Activated naive CD4-positive, alpha-beta T cell treated with anti-CD3 and anti-CD28 coated beads, Interleukin-2, amount 10 ng/mL, durations not matched to agents 7 days and 5 days (primary cell): ENCODE results near the gene RALY.

ENCODE experiments used
- CTCF ChIA-PET: fragments of 350-600 bp; sonication (Branson Sonifier 250); formaldehyde crosslinking; loops from one replicate; lab custom pipeline; 2021; ENCODE audit warnings: antibody characterized with exemption; lab: Charles Lee
- DNase-seq: peaks from one replicate; pipeline ENCODE4 v3.0.0-alpha.2; 2020
- H3K27ac Mint-ChIP-seq: one replicate; pipeline ENCODE4 v1.8.0; 2021; ENCODE audit warnings: mild to moderate bottlenecking, moderate library complexity, mixed read lengths
- H3K27me3 Mint-ChIP-seq: one replicate; pipeline ENCODE4 v1.8.0; 2021; ENCODE audit warnings: mild to moderate bottlenecking, mixed read lengths
- H3K36me3 Mint-ChIP-seq: one replicate; pipeline ENCODE4 v1.8.0; 2021; ENCODE audit warnings: mixed read lengths
- H3K4me1 Mint-ChIP-seq: one replicate; pipeline ENCODE4 v1.8.0; 2021; ENCODE audit warnings: mixed read lengths
- H3K4me3 Mint-ChIP-seq: one replicate; pipeline ENCODE4 v1.8.0; 2021; ENCODE audit warnings: mild to moderate bottlenecking, moderate library complexity, mixed read lengths
- H3K9me3 Mint-ChIP-seq: one replicate; pipeline ENCODE4 v1.8.0; 2021; ENCODE audit warnings: mixed read lengths

RALY gene

GRCh38 chr20:34058831-34059230 lies 65.1 kb downstream of the RALY start:
- Mint-ChIP-seq H3K4me3 (no peak overlapping the region), H3K36me3 (peaks cover 12% of the 10 kb centered on the region), H3K4me1 (peaks cover 35% of the 10 kb centered on the region), H3K9me3 (no peaks in the 10 kb centered on the region), H3K27ac (no peak overlapping the region), H3K27me3 (no peaks in the 10 kb centered on the region)
- CTCF ChIA-PET: no interaction called here
- DNase-seq: no peak

- Mint-ChIP-seq H3K36me3 (peaks cover 16% of the 10 kb centered on the region), H3K27ac (no peak overlapping the region), H3K9me3 (no peaks in the 10 kb centered on the region), H3K4me3 (no peak overlapping the region), H3K4me1 (peaks cover 21% of the 10 kb centered on the region), H3K27me3 (no peaks in the 10 kb centered on the region)
- no peak for DNase-seq
- CTCF ChIA-PET: interaction anchor here (1.0 to 1.1 kb wide), 2 partner anchors 8 to 9 kb away, joined by 3 read pairs; no protein-coding TSS in a partner anchor
Measured at GRCh38 chr20:34060970-34061369, 67.3 kb downstream of the RALY start.

- DNase-seq: no peak
- no peak overlapping the region for H3K27ac Mint-ChIP-seq
- H3K27me3 Mint-ChIP-seq: no peaks in the 10 kb centered on the region
- H3K36me3 Mint-ChIP-seq: peaks cover 16% of the 10 kb centered on the region
- H3K4me1 Mint-ChIP-seq: peaks cover 21% of the 10 kb centered on the region
- no peaks in the 10 kb centered on the region for H3K9me3 Mint-ChIP-seq
- H3K4me3 Mint-ChIP-seq: no peak overlapping the region
- CTCF ChIA-PET: no interaction called here
Measured at GRCh38 chr20:34061695-34062094, 68.0 kb downstream of the RALY start.

GRCh38 chr20:34062570-34063482 lies 69.1 kb downstream of the RALY start:
- no peak overlapping the region for H3K4me3 Mint-ChIP-seq
- H3K9me3 Mint-ChIP-seq: no peaks in the 10 kb centered on the region
- H3K27ac Mint-ChIP-seq: no peak overlapping the region
- CTCF ChIA-PET: interaction anchor here (1.0 to 1.5 kb wide), 3 partner anchors 9 to 146 kb away, joined by 3 to 4 read pairs (median 4); no protein-coding TSS in a partner anchor
- peaks cover 13% of the 10 kb centered on the region for H3K36me3 Mint-ChIP-seq
- DNase-seq: no peak
- peaks cover 19% of the 10 kb centered on the region for H3K4me1 Mint-ChIP-seq
- no peaks in the 10 kb centered on the region for H3K27me3 Mint-ChIP-seq

GRCh38 chr20:34064286-34064685 lies 70.6 kb downstream of the RALY start:
- CTCF ChIA-PET: interaction anchor here (1.3 kb wide), 1 partner anchor 65 kb away, joined by 3 read pairs; no protein-coding TSS in a partner anchor
- DNase-seq: no peak
- Mint-ChIP-seq H3K4me1 (peaks cover 18% of the 10 kb centered on the region), H3K4me3 (no peak overlapping the region), H3K9me3 (no peaks in the 10 kb centered on the region), H3K27ac (peak overlapping the region; percentile 3), H3K36me3 (peaks cover 13% of the 10 kb centered on the region), H3K27me3 (no peaks in the 10 kb centered on the region)

- CTCF ChIA-PET: interaction anchor here (1.6 kb wide), 1 partner anchor 64 kb away, joined by 3 read pairs; no protein-coding TSS in a partner anchor
- H3K27me3 Mint-ChIP-seq: no peaks in the 10 kb centered on the region
- peaks cover 13% of the 10 kb centered on the region for H3K36me3 Mint-ChIP-seq
- DNase-seq: no peak
- H3K27ac Mint-ChIP-seq: no peak overlapping the region
- H3K9me3 Mint-ChIP-seq: no peaks in the 10 kb centered on the region
- H3K4me3 Mint-ChIP-seq: no peak overlapping the region
- H3K4me1 Mint-ChIP-seq: peaks cover 24% of the 10 kb centered on the region
Measured at GRCh38 chr20:34065260-34065659, 71.5 kb downstream of the RALY start.

GRCh38 chr20:34066476-34067090 lies 72.9 kb downstream of the RALY start:
- CTCF ChIA-PET: interaction anchor here (1.6 to 1.7 kb wide), 2 partner anchors 63 to 150 kb away, joined by 3 to 5 read pairs; no protein-coding TSS in a partner anchor
- H3K4me1 Mint-ChIP-seq: peaks cover 24% of the 10 kb centered on the region
- no peak for DNase-seq
- no peak overlapping the region for H3K27ac Mint-ChIP-seq
- H3K9me3 Mint-ChIP-seq: no peaks in the 10 kb centered on the region
- peaks cover 10% of the 10 kb centered on the region for H3K36me3 Mint-ChIP-seq
- H3K27me3 Mint-ChIP-seq: no peaks in the 10 kb centered on the region
- no peak overlapping the region for H3K4me3 Mint-ChIP-seq

GRCh38 chr20:34068001-34068400 lies 74.3 kb downstream of the RALY start:
- Mint-ChIP-seq H3K4me3 (no peak overlapping the region), H3K9me3 (no peaks in the 10 kb centered on the region), H3K36me3 (peaks cover 16% of the 10 kb centered on the region), H3K27me3 (no peaks in the 10 kb centered on the region), H3K27ac (no peak overlapping the region), H3K4me1 (peaks cover 22% of the 10 kb centered on the region)
- DNase-seq: no peak
- CTCF ChIA-PET: interaction anchor here (0.9 to 2.2 kb wide), 10 partner anchors 10 to 276 kb away, joined by 3 to 9 read pairs (median 4); no protein-coding TSS in a partner anchor

GRCh38 chr20:34069341-34070078 lies 75.8 kb downstream of the RALY start:
- Mint-ChIP-seq H3K36me3 (peaks cover 25% of the 10 kb centered on the region), H3K4me3 (no peak overlapping the region), H3K9me3 (no peaks in the 10 kb centered on the region), H3K27me3 (no peaks in the 10 kb centered on the region), H3K4me1 (peaks cover 22% of the 10 kb centered on the region), H3K27ac (peak overlapping the region; percentile 46)
- CTCF ChIA-PET: interaction anchor here (0.7 to 2.2 kb wide), 29 partner anchors 8 to 277 kb away, joined by 3 to 18 read pairs (median 3); no protein-coding TSS in a partner anchor
- peak; percentile 65 for DNase-seq

GRCh38 chr20:34070079-34070439 lies 76.3 kb downstream of the RALY start:
- H3K27ac Mint-ChIP-seq: peak overlapping the region; percentile 26
- peaks cover 21% of the 10 kb centered on the region for H3K36me3 Mint-ChIP-seq
- H3K9me3 Mint-ChIP-seq: no peaks in the 10 kb centered on the region
- H3K4me3 Mint-ChIP-seq: no peak overlapping the region
- H3K27me3 Mint-ChIP-seq: no peaks in the 10 kb centered on the region
- H3K4me1 Mint-ChIP-seq: peaks cover 22% of the 10 kb centered on the region
- DNase-seq: no peak
- CTCF ChIA-PET: interaction anchor here (0.7 to 2.2 kb wide), 15 partner anchors 9 to 220 kb away, joined by 3 to 18 read pairs (median 4); no protein-coding TSS in a partner anchor

- CTCF ChIA-PET: interaction anchor here (1.7 to 2.2 kb wide), 3 partner anchors 33 to 160 kb away, joined by 4 to 18 read pairs (median 6); no protein-coding TSS in a partner anchor
- no peaks in the 10 kb centered on the region for H3K9me3 Mint-ChIP-seq
- no peaks in the 10 kb centered on the region for H3K27me3 Mint-ChIP-seq
- H3K4me3 Mint-ChIP-seq: no peak overlapping the region
- H3K27ac Mint-ChIP-seq: no peak overlapping the region
- H3K36me3 Mint-ChIP-seq: peaks cover 20% of the 10 kb centered on the region
- no peak for DNase-seq
- peaks cover 22% of the 10 kb centered on the region for H3K4me1 Mint-ChIP-seq
Measured at GRCh38 chr20:34070859-34071258, 77.1 kb downstream of the RALY start.

GRCh38 chr20:34072076-34072475 lies 78.4 kb downstream of the RALY start:
- Mint-ChIP-seq H3K4me3 (no peak overlapping the region), H3K27ac (no peak overlapping the region), H3K27me3 (no peaks in the 10 kb centered on the region), H3K36me3 (peaks cover 25% of the 10 kb centered on the region), H3K9me3 (no peaks in the 10 kb centered on the region), H3K4me1 (peaks cover 22% of the 10 kb centered on the region)
- CTCF ChIA-PET: interaction anchor here (0.6 to 1.2 kb wide), 2 partner anchors 9 to 609 kb away, joined by 3 to 4 read pairs; no protein-coding TSS in a partner anchor
- DNase-seq: no peak

GRCh38 chr20:34072778-34073177 lies 79.1 kb downstream of the RALY start:
- H3K4me3 Mint-ChIP-seq: no peak overlapping the region
- CTCF ChIA-PET: interaction anchor here (1.2 kb wide), 1 partner anchor 10 kb away, joined by 4 read pairs; no protein-coding TSS in a partner anchor
- no peaks in the 10 kb centered on the region for H3K27me3 Mint-ChIP-seq
- peaks cover 21% of the 10 kb centered on the region for H3K4me1 Mint-ChIP-seq
- peaks cover 25% of the 10 kb centered on the region for H3K36me3 Mint-ChIP-seq
- no peaks in the 10 kb centered on the region for H3K9me3 Mint-ChIP-seq
- H3K27ac Mint-ChIP-seq: no peak overlapping the region
- no peak for DNase-seq
